GM19397 (cell line): Measurements from ENCODE around the gene GRM7.

ENCODE experiments used
- ATAC-seq: cut with Tn5 transposase; IDR thresholded peaks from one replicate; pipeline ENCODE4 v1.9.1; 2021; ENCODE audit warnings: mild to moderate bottlenecking, moderate library complexity; ENCODE audit not compliant: unreplicated experiment

Gene GRM7

GRCh38 chr3:7565574-7565973 lies 704.7 kb downstream of the GRM7 start:
- ATAC-seq, result no peak

- ATAC-seq, result peak; percentile 91
Observed at GRCh38 chr3:7567160-7567559, 706.2 kb downstream of the GRM7 start.

GRCh38 chr3:7568526-7569184 lies 707.7 kb downstream of the GRM7 start:
- no peak for ATAC-seq

- ATAC-seq, result no peak
Observed at GRCh38 chr3:7573330-7573729, 712.4 kb downstream of the GRM7 start.

GRCh38 chr3:7574435-7574834 lies 713.5 kb downstream of the GRM7 start:
- ATAC-seq, result no peak

- no peak for ATAC-seq
Observed at GRCh38 chr3:7576071-7576470, 715.2 kb downstream of the GRM7 start.

- no peak for ATAC-seq
Observed at GRCh38 chr3:7576506-7576905, 715.6 kb downstream of the GRM7 start.

GRCh38 chr3:7577513-7577912 lies 716.6 kb downstream of the GRM7 start:
- no peak for ATAC-seq

- no peak for ATAC-seq
Observed at GRCh38 chr3:7581831-7582230, 720.9 kb downstream of the GRM7 start.

- ATAC-seq, result no peak
Observed at GRCh38 chr3:7585052-7585451, 724.1 kb downstream of the GRM7 start.

- ATAC-seq, result no peak
Observed at GRCh38 chr3:7588236-7588635, 727.3 kb downstream of the GRM7 start.

GRCh38 chr3:7589526-7589925 lies 728.6 kb downstream of the GRM7 start:
- ATAC-seq, result no peak

GRCh38 chr3:7602297-7602696 lies 741.4 kb downstream of the GRM7 start:
- ATAC-seq, result no peak

GRCh38 chr3:7607083-7607482 lies 746.2 kb downstream of the GRM7 start:
- ATAC-seq, result no peak

GRCh38 chr3:7607676-7608075 lies 746.8 kb downstream of the GRM7 start:
- ATAC-seq, result no peak

GRCh38 chr3:7610634-7611033 lies 749.7 kb downstream of the GRM7 start:
- ATAC-seq, result no peak

- no peak for ATAC-seq
Observed at GRCh38 chr3:7615043-7615442, 754.1 kb downstream of the GRM7 start.

GRCh38 chr3:7618606-7619005 lies 757.7 kb downstream of the GRM7 start:
- no peak for ATAC-seq

- no peak for ATAC-seq
Observed at GRCh38 chr3:7620401-7620800, 759.5 kb downstream of the GRM7 start.

- no peak for ATAC-seq
Observed at GRCh38 chr3:7621046-7621630, 760.2 kb downstream of the GRM7 start.

GRCh38 chr3:7621651-7622050 lies 760.7 kb downstream of the GRM7 start:
- no peak for ATAC-seq

- ATAC-seq, result no peak
Observed at GRCh38 chr3:7625021-7625420, 764.1 kb downstream of the GRM7 start.

GRCh38 chr3:7630351-7630911 lies 769.5 kb downstream of the GRM7 start:
- ATAC-seq, result no peak
